Bone marrow (tissue), 2 donors: ENCODE data around the gene ADK.
"Not testable (repeated sequence)": the region's sequence is repeated elsewhere in the genome, so short reads cannot be mapped to it uniquely, and the experiment has no call there.

Experiments
- DNase-seq, 2 donors: peaks; one replicate each; lab custom pipeline; 2025; lab: John Stamatoyannopoulos, UW

The ADK gene

GRCh38 chr10:74548676-74549075 lies 397.7 kb downstream of the ADK start:
- no peak for DNase-seq

DNA sequence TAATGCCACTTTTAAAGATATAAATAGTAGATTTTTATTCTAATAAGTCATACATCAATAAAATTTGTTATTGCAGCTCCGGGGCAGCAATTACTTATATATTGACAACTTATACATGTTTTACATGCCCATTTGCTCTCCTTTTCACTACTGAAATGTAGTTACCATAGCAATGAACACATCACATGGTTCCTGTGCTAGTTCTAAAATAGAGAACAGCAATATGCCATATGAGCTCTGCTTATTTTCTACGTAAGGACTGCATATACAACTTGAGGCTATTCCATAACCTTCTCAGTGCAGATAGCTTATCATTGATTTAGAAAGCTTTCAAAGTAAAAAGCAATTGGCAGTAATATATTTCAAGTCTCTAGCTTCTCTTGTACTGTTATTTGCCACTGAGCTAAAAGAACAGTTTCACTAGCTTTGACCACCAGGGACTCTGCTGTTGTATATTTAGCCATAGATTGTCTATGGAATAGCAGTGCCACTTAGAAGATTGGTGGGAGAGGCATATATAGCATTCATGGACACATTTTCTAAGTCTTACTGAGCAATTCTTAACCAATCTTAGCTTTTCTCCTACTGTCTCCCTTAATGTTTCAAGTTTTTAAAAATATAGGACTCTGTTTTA lies 405.2 kb downstream of the ADK start:
- no peak for DNase-seq

GRCh38 chr10:74557098-74557497 lies 406.1 kb downstream of the ADK start:
- no peak for DNase-seq

GRCh38 chr10:74558403-74558802 lies 407.4 kb downstream of the ADK start:
- DNase-seq = no peak

GRCh38 chr10:74558897-74559296 lies 407.9 kb downstream of the ADK start:
- DNase-seq = no peak

DNA sequence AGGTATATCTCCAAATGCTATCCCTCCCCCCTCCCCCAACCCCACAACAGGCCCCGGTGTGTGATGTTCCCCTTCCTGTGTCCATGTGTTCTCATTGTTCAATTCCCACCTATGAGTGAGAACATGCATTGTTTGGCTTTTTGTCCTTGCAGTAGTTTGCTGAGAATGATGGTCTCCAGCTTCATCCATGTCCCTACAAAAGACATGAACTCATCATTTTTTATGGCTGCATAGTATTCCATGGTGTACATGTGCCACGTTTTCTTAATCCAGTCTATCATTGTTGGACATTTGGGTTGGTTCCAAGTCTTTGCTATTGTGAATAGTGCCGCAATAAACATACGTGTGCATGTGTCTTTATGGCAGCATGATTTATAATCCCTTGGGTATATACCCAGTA lies 417.9 kb downstream of the ADK start:
- DNase-seq = not testable (repeated sequence)

DNA sequence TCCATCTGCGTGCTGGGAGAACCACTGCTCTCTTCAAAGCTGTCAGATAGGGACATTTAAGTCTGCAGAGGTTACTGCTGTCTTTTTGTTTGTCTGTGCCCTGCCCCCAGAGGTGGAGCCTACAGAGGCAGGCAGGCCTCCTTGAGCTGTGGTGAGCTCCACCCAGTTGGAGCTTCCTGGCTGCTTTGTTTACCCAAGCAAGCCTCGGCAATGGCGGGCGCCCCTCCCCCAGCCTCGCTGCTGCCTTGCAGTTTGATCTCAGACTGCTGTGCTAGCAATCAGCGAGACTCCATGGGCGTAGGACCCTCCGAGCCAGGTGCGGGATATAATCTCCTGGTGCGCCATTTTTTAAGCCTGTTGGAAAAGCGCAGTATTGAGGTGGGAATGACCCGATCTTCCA lies 422.5 kb downstream of the ADK start:
- DNase-seq = not testable (repeated sequence)

DNA sequence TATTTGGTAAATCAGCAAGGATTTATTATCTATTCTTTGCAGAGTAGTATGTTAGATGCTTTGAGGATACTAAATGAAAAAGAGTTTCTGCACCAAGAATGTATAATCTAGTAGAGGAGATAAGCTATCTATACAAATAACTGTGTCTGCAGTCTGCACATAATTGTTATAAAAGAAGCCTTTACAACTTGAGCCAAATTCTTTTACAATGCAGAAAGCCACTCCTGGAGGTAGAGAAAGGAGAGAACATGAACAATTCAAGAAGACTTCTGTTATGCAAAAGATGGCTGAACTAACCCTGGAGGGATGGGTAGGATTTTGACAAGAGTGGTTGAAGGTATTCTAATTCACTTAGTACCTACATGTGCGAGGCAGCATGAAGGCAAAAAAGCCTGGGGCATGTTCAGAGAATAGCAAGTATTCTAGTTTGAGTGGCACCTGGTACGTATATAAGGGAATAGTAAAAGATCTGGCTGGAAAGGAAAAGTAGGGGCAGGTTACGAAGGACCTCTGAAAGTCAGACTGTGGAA lies 424.2 kb downstream of the ADK start:
- DNase-seq = no peak

DNA sequence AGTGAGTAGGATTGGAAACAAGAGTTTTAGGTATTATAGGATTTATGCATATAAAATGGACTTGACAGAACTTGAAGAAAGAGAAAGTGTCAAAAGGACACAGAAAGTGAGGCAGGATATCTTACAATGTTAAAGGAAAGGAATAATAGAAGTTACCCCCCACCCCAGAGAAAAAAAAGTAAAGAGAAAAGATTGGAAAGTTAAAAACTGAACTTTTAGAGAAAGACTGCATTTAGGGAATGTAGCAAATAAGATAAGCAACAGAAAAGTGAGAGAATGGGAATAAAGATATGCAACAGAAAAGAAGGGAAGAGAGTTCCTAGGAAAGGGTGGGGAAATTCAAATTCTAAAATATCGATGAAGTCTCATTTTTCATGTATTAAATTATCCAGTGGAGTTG lies 424.9 kb downstream of the ADK start:
- no peak for DNase-seq

GRCh38 chr10:74576586-74576985 lies 425.6 kb downstream of the ADK start:
- DNase-seq = no peak

DNA sequence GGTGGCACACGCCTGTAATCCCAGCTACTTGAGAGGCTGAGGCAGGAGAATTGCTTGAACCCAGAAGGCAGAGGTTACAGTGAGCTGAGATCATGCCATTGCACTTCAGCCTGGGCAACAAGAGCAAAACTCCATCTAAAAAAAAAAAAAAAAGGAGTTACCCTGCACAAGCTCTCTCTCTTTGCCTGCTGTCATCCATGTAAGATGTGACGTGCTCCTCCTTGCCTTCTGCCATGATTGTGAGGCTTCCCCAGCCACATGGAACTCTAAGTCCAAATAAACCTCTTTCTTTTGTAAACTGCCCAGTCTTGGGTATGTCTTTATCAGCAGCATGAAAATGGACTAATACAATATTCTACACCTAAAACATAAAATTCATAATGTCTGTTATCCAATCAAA lies 429.4 kb downstream of the ADK start:
- DNase-seq = not testable (repeated sequence)

DNA sequence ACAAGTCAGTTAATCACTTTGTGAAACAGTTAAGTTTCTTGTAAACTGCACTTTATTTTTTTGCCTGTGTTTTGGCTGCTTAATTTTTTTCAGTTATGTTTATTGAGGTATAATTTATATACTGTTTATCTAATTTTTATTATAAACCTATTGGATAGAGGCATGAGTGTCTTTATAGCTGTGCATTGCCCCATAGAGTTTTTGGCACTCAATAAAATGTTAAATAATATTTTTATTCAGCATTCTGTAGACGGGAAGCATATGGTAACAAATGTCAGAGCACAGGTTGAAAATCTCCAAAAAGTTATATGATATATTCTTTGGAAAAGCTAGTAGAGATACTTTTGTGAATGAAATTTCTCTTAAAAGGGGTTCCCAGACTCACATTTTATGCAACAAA lies 431.5 kb downstream of the ADK start:
- no peak for DNase-seq

GRCh38 chr10:74585231-74586087 lies 434.4 kb downstream of the ADK start:
- DNase-seq = peak in 1 of 2 donors; percentile 20

- DNase-seq = peak in 1 of 2 donors; percentile 27
Measured at GRCh38 chr10:74586088-74586585, 435.1 kb downstream of the ADK start.

DNA sequence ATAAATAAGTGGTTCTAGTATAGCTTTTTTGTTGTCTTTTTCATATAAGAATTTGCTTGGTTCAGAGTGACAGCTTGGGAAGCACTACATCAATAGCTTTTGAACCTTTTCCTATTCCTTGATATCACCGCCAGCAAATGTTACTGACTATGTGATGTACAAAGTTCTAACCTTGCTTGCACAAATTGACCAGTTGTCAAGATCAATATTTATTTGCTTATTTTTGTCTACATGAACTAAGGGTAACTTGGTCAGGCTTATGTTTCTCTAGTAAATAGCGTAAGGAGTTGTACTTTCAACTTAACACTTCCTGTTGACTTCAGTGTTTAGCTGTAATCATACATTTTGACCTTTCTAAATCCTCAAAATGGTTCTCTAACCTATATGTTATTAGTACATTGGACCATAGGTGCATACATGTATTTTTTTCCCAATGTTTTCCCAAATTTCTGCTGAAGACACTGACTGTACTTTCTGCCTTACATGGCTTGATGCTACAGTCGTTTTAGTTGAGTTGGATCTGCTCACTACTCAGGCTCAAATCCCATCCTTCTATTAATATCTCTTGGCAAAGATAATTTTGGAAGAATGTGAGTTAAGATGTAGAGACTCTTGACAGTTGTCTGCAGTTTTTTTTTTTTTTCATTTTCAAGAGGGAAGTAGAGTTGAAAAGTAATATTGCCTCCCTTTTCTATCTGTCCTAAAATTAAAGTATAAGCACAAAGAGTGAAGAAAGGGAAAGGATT lies 436.3 kb downstream of the ADK start:
- no peak for DNase-seq

- DNase-seq = no peak
Measured at GRCh38 chr10:74589226-74589673, 438.2 kb downstream of the ADK start.

DNA sequence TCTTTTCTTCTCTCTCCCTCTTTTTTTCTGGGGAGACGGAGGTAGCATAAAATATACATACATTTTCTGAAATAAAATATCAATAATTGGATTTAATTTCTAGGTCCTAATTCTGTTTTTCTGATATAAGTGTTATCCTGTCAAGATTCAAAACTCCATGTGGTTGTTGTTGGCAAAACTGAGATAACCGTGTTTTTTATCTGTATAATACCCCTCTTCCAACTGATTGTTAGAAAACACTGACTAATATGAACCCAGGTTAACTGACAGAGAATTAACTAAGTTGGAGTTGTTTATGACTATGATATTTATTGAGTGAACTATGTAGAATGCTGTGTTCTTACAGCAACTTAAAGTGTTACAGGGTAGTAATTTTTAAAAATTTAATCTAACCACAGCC lies 438.8 kb downstream of the ADK start:
- DNase-seq = no peak

DNA sequence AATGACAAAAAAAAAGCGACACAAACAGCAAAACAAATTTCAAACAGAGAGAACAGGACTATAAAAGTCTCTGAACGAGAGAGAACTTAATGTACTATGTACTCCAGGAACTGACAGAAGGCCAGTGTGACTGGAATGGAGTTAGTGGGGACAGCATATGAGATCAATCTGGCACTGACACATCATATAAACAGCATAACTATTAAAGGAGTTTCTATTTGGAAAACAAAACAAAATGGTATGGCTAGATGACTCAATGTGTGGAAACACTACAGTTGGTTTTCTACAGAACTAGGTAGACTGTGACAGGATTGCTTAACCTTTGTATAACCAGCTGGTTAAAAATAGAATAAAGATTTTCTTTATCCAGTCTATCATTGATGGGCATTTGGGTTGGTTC lies 442.4 kb downstream of the ADK start:
- no peak for DNase-seq

GRCh38 chr10:74596713-74597112 lies 445.7 kb downstream of the ADK start:
- no peak for DNase-seq

DNA sequence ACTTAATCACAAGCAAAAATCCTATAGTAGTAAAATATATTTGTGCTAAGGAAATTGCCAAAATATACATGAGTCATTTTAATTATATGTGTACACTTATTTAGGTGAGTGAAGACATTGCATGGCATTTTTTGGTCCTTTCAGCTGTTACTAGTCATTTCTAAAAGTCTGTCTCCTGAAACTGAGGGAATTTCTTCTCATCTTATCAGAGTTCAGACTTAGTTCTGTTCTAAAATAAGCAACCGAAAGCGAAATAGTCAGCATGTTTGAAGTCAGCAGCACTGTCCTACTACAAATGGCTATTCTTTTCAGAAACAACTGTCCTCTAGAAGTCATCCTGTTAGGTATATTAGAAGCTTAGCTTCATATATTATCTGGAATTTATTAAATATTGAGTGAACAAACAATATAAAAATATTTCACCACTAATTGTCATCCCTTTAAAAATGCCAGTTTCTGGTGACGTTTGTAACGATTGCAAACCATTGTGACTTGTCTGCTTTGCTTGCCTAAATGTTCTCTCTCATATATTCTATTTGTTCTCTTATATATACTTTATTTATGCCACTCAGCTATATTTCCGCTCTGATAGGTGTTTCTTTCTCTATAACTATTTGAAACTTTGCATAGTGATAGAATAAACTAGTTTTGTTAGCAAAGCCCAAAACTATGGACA lies 448.0 kb downstream of the ADK start:
- no peak for DNase-seq

DNA sequence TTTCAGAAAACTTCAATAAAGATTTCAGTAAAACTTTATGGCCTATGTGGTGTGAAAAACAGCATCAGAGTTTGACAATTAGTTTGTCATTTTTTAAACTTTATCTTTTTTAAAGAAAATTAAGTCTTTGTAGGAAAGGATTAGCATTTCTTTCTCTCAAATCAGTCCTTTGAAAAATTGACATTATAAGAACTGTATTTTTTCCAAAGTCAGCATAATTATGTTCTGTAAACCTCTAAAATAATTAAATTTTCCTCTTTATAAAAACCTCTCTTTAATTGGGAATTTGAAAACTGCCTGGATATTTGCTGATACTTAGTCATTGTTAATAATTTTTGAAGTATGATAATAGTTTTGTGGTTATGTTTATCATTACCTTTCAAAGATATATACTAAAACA lies 448.7 kb downstream of the ADK start:
- DNase-seq = no peak

GRCh38 chr10:74600170-74600569 lies 449.1 kb downstream of the ADK start:
- DNase-seq = no peak
